ENCODE data around the gene CCBE1. TPM values are rescaled to one million over a fixed set of nuclear protein-coding genes. Genes with fewer than 3 reads are reported as not detected.

Gene CCBE1
- polyA plus RNA-seq, 2 of the 4 experiments (the other 2 are of a cell fraction), result 3.0 to 9.9 TPM

DNA sequence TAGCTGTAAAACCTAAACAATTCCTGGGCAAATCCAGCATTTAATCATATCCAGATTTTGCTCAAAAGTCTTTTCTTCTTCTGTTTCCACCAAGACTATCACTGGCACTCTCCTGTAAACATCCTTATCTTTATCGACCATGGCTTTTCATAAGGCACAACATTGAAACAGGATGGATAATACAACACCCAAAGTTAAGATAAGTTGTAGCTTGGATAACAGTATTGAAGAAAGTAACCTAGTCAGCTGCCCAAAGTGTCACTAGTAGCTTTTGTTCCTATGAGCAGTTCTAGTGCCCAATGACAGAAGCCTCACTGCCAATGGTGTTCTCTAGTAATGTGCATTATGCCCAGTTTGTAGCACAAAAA lies 22.3 kb downstream of the CCBE1 start (continued):
- TF ChIP-seq, protein P1, sequence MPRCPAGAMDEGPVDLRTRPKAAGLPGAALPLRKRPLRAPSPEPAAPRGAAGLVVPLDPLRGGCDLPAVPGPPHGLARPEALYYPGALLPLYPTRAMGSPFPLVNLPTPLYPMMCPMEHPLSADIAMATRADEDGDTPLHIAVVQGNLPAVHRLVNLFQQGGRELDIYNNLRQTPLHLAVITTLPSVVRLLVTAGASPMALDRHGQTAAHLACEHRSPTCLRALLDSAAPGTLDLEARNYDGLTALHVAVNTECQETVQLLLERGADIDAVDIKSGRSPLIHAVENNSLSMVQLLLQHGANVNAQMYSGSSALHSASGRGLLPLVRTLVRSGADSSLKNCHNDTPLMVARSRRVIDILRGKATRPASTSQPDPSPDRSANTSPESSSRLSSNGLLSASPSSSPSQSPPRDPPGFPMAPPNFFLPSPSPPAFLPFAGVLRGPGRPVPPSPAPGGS (IDR thresholded peaks at IDR 0.05), result no peak
- no peak for TF ChIP-seq TFCP2L1 (CRISPR knock-in tag; IDR thresholded peaks at IDR 0.05)
- no peak for TF ChIP-seq ESRRA (IDR thresholded peaks at IDR 0.05; ENCODE audit: borderline replicate concordance, low read length)
- TF ChIP-seq CHD2 (IDR thresholded peaks at IDR 0.05; ENCODE audit: low read length, partially characterized antibody), result no peak
- TF ChIP-seq, protein P2, sequence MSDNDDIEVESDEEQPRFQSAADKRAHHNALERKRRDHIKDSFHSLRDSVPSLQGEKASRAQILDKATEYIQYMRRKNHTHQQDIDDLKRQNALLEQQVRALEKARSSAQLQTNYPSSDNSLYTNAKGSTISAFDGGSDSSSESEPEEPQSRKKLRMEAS (IDR thresholded peaks at IDR 0.05), result no peak

DNA sequence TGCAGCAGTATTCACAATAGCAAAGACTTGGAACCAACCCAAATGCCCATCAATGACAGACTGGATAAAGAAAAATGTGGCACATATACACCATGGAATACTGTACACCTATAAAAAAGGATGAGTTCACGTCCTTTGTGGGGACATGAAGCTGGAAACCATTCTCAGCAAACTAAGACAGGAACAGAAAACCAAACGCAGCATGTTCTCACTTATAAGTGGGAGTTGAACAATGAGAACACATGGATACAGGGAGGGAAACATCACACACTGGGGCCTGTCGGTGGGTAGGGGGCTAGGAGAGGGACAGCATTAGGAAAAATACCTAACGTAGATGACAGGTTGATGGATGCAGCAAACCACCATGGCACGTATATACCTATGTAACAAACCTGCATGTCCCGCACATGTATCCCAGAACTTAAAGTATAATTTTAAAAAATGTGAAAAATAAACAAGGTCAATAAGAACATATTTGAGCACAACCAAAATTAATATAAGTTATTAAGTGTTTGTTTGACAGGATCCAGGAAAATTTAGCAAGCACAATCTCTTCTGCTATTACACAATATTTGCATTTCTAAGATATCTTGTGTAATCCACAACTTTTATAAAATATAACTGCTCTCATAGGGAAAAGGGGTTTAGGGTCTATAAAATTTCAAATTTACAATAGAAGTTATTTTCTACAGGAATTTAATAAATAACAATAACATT lies 22.9 kb downstream of the CCBE1 start:
- no peak overlapping the region for H3K4me3 ChIP-seq
- no peak for ATAC-seq
- 67% methylated on average over 6 of the region's 6 CpGs for WGBS (ENCODE audit: missing lambda C conversion rate)
- FAIRE-seq, result no peak
- H3K4me2 ChIP-seq, result no peak overlapping the region
- no peaks in the 10 kb centered on the region for H3K9me3 ChIP-seq
- no peak for TF ChIP-seq CBX2 (IDR thresholded peaks at IDR 0.05; ENCODE audit: borderline replicate concordance, low read depth)
- no peak for TF ChIP-seq EHF (CRISPR knock-in tag; IDR thresholded peaks at IDR 0.05)
- TF ChIP-seq HOXA7 (CRISPR knock-in tag; IDR thresholded peaks at IDR 0.05), result no peak
- TF ChIP-seq HEYL (CRISPR knock-in tag; IDR thresholded peaks at IDR 0.05), result no peak
- no peak for TF ChIP-seq MAFK (IDR thresholded peaks at IDR 0.05; ENCODE audit: partially characterized antibody)
- TF ChIP-seq, protein P2 (IDR thresholded peaks at IDR 0.05), result no peak
- TF ChIP-seq TFCP2L1 (CRISPR knock-in tag; IDR thresholded peaks at IDR 0.05), result no peak
- TF ChIP-seq ZNF302 (CRISPR knock-in tag; IDR thresholded peaks at IDR 0.05), result no peak
- TF ChIP-seq, protein P1 (IDR thresholded peaks at IDR 0.05), result no peak
- no peak for TF ChIP-seq HOXB13 (CRISPR knock-in tag; IDR thresholded peaks at IDR 0.05; ENCODE audit: low read depth)
- TF ChIP-seq JUNB (IDR thresholded peaks at IDR 0.05), result no peak
- no peaks in the 10 kb centered on the region for H3K4me1 ChIP-seq
- POLR2A ChIA-PET, result no interaction called here
- DNase-seq (ENCODE audit: low read depth in 1 of 2, low spot score in 1 of 2), result no peak
- CTCF ChIA-PET, result interaction anchor here (0.8 to 2.0 kb wide), 2 partner anchors 23 to 43 kb away, joined by 3 to 7 read pairs; partner anchors contain the start of gene CCBE1
- no peak overlapping the region for H3K27ac ChIP-seq

DNA sequence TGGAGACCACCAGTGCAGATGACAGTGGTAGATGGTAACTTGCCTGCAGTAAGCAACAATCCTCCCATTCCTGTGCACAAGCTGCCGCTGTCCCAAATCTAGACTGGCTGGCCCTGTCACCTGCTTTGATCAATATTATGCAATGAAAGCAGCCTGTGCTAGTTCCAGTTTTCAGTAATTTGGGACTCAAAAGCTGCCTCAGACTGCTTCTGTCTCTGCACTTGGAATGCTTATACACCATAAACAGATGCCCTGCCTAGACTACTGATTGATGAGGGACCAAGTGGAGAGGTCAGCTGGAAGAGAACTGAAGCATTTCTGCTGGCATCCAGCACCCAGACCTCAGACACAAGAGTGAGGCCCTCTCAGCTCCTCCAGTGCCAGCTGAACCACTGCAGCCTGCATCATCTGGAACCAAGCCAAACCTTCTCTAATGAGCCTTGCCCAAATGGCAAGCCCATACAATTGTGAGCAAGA lies 24.9 kb downstream of the CCBE1 start:
- POLR2A ChIA-PET, result interaction anchor here (0.6 kb wide), 1 partner anchor 201 kb away, joined by 4 read pairs; no protein-coding TSS in a partner anchor

DNA sequence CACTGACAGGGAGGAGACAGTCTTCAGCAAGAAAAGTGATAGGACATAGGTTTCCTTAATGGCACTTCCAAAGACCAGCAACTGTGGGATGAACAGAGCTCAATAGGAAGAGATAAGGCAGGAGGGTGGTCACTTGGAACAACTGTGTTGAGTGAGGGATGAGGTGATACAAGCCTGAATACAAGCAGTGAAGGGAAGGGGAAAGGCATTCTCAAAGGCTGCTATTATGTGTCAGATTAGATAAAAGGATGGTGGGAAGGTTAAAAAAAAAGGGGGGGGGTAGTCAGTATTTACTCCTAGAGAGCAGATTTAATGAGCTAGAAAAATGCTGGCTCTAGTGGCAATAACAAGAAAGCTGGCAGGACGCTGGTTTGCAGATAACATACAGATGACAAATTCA lies 25.7 kb downstream of the CCBE1 start:
- DNase-seq (ENCODE audit: low read depth in 1 of 2, low spot score in 1 of 2) (no peak), ATAC-seq (no peak), FAIRE-seq (no peak)
- Histone ChIP-seq H3K9me3 (no peaks in the 10 kb centered on the region), H3K4me3 (no peak overlapping the region), H3K27ac (no peak overlapping the region), H3K4me2 (no peak overlapping the region), H3K4me1 (no peaks in the 10 kb centered on the region)
- TF ChIP-seq HDAC2 (IDR thresholded peaks at IDR 0.05), result no peak
- ChIA-PET POLR2A (interaction anchor here (0.6 kb wide), 1 partner anchor 201 kb away, joined by 4 read pairs; no protein-coding TSS in a partner anchor), CTCF (no interaction called here)
- WGBS (ENCODE audit: missing lambda C conversion rate), result 62% methylated on average over 1 of the region's 1 CpG

More for the DNA sequence above, 24.9 kb downstream of the CCBE1 start:
- Histone ChIP-seq H3K27ac (no peak overlapping the region), H3K9me3 (no peaks in the 10 kb centered on the region), H3K4me2 (no peak overlapping the region), H3K4me1 (no peaks in the 10 kb centered on the region), H3K4me3 (no peak overlapping the region)
- FAIRE-seq (no peak), ATAC-seq (no peak), DNase-seq (ENCODE audit: low read depth in 1 of 2, low spot score in 1 of 2) (no peak)
- CTCF ChIA-PET, result interaction anchor here (2.0 kb wide), 2 partner anchors 25 to 41 kb away, joined by 7 to 8 read pairs; partner anchors contain the start of gene CCBE1
- TF ChIP-seq JUN (IDR thresholded peaks at IDR 0.05) (no peak), RNF2 (IDR thresholded peaks at IDR 0.05; ENCODE audit: borderline replicate concordance, low read depth) (no peak), HOXB5 (CRISPR knock-in tag; IDR thresholded peaks at IDR 0.05) (no peak), NR3C1 (IDR thresholded peaks at IDR 0.05) (no peak)
- TF ChIP-seq, protein P3, sequence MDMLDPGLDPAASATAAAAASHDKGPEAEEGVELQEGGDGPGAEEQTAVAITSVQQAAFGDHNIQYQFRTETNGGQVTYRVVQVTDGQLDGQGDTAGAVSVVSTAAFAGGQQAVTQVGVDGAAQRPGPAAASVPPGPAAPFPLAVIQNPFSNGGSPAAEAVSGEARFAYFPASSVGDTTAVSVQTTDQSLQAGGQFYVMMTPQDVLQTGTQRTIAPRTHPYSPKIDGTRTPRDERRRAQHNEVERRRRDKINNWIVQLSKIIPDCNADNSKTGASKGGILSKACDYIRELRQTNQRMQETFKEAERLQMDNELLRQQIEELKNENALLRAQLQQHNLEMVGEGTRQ (IDR thresholded peaks at IDR 0.05), result no peak
- 100% methylated on average over 1 of the region's 1 CpG for WGBS (ENCODE audit: missing lambda C conversion rate)
